Endometrial microvascular endothelial cells (primary cell): ENCODE results near the gene MED9. TPM values are rescaled to one million over a fixed set of nuclear protein-coding genes. Genes with fewer than 3 reads are reported as not detected.
"Not testable (repeated sequence)": the region's sequence is repeated elsewhere in the genome, so short reads cannot be mapped to it uniquely, and the experiment has no call there.

Experiments
- in situ Hi-C: cut with HindIII; loops from 2 replicates; pipeline ENCODE4 v1.10.0; 2017; ENCODE audit warnings: low sequenced_read_pairs, low pct_unique_long_range_greater_than_20kb; ENCODE audit errors: inconsistent ontology term
- total RNA-seq: library from RNA; depleted of rRNA; stranded (reverse); fragments of >200 nt; gene quantifications from one replicate; pipeline ENCODE4 v1.2.3, GENCODE V29; 2015; ENCODE audit errors: inconsistent ontology term

The MED9 gene
- total RNA-seq, 1 donor from 2014 or later: 14.7 TPM

GRCh38 chr17:17481860-17482259 is 5.1 kb downstream of the MED9 start:
- in situ Hi-C loops: no loop called here

DNA sequence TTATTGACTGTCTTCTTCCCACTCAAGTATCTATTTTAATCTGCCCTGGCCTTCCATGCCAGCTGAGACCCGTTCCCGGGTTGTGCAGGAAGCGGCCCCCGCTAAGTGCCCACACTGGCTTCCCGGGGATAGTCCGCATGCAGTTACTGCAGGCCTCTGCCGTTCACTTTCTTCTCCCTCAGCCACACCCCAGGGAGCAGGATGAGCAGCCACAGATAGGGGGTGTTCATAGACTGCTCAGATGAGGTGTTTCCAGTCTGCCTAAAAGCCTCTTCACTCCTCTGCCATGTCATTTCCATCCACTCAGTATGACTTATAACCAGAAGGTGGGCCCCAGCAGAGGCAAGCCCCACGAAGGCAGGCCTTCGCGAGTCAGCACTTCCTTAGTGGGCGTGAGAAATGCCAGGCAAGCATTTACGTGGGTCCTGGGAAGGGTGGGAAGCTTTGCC is 7.7 kb downstream of the MED9 start:
- in situ Hi-C loops: no loop called here

GRCh38 chr17:17485420-17485819 is 8.6 kb downstream of the MED9 start:
- in situ Hi-C loops: no loop called here

DNA sequence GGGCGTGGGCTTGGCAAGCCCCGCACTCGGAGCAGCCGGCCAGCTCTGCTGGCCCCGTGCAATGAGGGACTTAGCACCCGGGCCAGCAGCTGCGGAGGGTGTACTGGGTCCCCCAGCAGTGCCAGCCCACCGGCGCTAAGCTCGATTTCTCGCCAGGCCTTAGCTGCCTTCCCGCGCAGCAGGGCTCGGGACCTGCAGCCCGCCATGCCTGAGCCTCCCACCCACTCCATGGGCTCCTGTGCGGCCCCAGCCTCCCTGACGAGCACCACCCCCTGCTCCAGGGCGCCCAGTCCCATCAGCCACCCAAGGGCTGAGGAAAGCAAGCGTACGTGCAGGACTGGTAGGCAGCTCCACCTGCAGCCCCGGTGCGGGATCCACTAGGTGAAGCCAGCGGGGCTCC is 9.6 kb downstream of the MED9 start:
- in situ Hi-C loops: not testable (repeated sequence)

GRCh38 chr17:17487998-17488397 is 11.2 kb downstream of the MED9 start:
- in situ Hi-C loops: no loop called here

DNA sequence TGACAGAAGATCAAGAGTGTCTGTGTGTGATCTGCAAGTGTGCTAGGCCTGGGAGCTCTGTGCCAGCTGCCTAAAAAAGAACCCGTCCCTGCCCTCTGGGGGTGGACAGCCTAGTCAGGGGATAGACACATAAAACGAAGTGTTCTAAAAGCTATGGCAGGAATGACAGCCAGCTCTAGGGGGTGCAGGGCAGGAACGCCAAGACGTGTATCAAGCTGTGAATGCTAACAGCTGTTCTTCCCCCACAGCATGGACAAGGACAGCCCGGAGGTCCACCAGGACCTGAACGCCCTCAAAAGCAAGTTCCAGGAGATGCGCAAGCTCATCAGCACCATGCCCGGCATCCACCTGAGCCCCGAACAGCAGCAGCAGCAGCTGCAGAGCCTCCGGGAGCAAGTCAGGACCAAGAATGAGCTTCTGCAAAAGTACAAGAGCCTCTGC is 14.3 kb downstream of the MED9 start:
- in situ Hi-C loops: no loop called here

- in situ Hi-C loops: no loop called here
These were observed 14.8 kb downstream of the MED9 start for GRCh38 chr17:17491546-17491988.

DNA sequence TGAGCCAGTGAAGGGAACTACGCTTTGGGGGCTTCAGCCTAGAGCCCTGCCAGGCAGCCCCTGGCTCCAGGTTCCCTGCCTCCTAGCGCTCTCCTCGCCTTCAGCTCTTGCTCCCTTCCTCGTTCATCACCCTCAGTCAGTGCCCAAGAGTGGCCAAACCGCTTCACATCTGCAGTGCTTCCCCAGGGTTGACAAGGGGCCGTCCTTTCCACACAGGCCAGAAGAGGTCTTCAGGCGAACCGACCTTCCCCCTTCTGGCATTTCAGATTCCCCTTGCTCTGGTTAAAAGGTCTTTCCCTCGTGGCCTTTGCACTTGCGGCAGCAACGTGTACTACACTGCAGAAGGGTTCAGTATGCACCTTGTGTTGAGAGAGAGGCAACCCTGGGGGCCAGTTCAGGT is 15.3 kb downstream of the MED9 start:
- in situ Hi-C loops: no loop called here

DNA sequence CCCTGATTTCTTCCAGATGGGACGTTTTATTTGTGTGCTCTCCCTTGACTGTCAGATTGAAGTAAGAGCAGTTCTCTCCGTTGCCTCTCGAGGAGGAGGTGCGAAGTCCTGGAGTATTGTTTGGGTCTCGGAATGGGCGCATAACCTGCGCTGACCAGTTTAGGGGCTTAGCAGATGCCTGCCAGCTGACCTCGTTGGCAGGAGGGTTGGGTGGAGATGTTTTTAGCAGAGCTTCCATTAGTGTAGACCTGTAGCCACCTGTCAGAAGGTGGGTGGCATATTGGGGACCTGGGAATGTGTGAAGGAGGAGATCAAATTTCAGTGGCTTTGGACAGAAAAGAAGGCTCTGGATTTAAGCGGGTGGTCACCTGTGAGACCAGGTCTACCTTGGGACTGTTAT is 15.8 kb downstream of the MED9 start:
- in situ Hi-C loops: no loop called here

DNA sequence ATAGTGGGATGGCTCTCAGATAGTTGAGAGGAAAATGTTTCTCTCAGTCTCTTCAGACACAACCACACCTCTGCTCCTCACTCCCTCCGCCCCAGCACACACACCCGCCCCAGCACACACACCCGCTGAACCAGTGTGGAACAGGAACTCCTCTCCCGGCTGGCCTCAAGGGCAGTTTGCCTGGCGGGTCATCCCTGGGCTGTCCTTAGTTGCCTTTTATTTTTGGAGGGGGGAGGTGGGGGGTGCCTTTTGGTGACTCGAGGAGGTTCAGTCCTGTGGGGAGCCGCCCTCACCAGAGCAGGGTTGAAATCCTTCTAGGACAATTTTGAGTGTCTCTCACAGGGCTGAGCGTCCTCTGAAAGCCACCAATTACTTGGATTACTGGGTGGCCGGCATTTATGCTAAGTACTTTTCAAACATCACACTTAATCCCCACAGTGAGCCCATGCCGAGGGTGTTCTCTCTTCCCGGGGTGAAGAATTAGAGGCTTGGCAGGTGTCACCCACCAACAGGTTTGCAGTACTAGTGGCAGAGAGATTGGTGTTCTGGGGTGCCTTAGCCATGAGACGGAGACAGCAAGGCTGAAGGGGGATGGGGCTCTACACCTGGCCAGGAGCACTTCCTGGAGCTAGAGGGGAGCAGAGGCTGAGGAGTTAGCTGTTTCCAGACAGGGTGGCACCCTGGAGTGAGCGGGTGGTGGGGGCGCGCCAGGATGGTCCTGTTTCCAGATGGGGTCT is 16.6 kb downstream of the MED9 start:
- in situ Hi-C loops: no loop called here

- in situ Hi-C loops: no loop called here
These were observed 17.2 kb downstream of the MED9 start for GRCh38 chr17:17493986-17494466.

DNA sequence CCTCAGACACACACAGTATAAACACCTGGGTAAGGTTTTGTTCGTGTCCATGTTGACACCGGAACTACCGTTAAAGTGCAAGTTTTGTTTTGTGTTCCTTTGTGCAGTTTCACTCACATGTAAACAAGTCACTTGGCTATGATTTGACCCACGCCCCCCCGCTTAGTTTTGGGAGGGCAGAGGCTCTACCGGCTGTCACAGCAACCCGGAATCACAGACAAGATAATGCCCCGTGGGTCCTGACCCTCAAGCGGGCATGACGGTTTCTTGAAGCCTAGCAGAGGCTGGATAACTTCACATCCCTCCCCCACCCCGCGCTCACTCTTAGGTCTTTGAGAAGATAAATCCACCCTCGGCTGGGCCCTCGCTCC is 17.7 kb downstream of the MED9 start:
- in situ Hi-C loops: no loop called here

DNA sequence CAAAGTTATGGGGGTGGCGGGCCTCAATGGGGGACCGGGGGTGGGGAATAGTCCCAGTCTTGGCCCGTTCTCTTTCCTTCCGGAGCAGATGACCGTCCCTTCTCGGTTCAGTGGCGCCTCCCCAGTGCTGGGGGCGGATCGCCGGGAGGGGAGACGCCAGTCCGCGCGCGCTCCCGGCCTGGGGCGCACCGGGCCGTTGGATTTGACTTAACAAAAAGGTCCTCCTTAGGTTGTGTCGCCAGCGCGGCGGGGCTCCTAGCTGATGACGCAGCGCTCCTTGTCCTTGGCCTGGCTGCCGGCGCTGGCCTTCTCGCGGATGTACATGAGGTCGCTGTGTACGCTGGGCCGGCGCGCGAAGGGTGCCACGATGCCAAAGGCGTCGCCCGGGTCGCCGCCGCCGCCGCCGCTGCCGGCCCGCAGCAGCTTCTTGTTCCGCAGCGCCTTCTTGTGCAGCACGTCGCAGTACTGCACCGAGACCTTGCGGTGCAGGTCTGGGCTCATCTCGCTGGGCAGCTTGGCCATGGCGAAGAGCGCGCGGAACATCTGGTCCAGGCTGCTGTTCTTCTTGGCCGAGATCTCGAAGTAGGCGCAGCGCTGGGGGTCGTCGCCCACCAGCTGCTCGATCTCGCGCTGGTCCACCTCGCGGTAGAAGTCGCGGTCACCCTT is 18.2 kb downstream of the MED9 start:
- in situ Hi-C loops: no loop called here

- in situ Hi-C loops: no loop called here
These were observed 18.9 kb downstream of the MED9 start for GRCh38 chr17:17495536-17496188.

- in situ Hi-C loops: no loop called here
These were observed 19.6 kb downstream of the MED9 start, which contains the start of gene RASD1 for GRCh38 chr17:17496189-17497064. TSS of gene RASD1 (minus strand) at chr17:17496395. CDS start at chr17:17496181, 214 bp downstream.

DNA sequence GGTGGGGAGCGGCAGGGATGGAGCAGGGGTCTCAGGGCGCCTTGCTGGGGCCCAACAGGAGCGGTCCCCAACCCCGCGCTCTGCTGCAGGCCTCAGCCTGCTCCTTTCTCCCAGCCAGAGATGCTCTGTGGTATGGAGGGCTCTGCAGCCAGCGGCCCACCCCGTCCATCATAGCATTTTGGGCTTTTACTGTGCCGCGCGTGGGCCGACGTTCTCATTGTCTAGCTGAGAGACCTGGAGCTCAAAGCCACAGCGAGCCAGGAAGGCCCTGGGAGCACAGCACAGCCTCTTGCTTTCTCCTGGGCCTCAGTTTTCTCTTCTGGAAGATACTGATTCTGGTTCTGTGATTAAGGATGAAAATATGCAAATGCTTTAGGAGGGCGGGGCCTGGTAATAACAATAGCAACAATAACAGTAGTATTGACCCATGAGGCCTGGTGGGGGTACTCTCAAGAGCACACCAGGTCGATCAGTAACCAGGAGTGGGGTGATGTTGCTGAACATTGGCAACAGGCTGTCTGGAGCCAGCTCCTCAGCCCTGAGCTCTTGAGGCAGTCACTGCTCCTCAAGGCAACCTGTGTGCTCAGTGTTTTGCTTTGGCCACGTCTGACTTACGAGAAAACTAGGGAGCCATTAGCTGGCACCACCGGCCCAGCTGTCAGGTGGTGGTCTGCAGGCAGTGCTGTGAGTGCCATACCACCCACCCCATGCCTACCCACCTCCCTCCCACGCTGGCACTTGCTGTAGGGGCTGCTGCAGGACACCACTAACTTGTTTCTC is 20.5 kb downstream of the MED9 start:
- in situ Hi-C loops: no loop called here

DNA sequence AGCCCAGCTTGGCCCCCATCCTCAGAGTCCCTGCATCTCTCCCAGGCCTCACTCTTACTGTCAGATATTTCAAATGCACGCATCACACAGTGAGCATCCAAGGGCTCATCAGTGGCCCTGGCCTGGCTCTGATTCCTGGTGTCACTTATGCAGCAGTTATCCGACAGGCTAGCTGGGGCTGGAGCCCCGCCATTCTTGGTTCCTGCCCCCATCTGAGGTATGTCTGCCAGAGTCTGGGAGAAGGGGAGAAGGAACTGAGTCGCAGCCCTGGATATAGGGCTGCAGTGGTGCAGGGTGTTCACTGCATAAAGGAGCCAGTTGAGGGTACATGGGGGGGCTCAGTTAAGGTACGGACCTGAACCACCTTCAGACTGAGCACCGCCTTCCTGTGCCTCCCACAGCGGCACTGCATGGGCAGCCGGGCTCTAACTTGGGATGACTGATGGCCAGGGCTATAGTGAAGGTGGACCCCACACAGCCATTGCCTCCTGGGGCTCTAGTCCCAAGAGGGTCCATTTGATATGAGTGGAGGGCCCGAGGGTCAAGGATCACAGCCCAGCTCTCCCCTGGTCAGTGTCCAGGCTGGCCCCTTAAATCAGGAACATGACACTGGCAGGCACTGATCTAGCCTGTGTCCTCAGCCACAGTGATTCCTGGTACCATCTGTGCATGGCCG is 21.2 kb downstream of the MED9 start:
- in situ Hi-C loops: no loop called here
